PFSK-1 (cell line): Measurements from ENCODE around the gene COX6B1.

Experiments used
- POLR2AphosphoS5 ChIP-seq: IDR thresholded peaks from 2 replicates; pipeline ENCODE4 v1.6.1; 2012; ENCODE audit warnings: low read depth, mild to moderate bottlenecking, control low read depth, low read length, moderate library complexity
- SIN3A ChIP-seq: IDR thresholded peaks from 2 replicates; pipeline ENCODE4 v1.6.1; 2012; ENCODE audit warnings: mild to moderate bottlenecking, low read length, moderate library complexity, borderline replicate concordance; ENCODE audit not compliant: insufficient read depth
- TAF1 ChIP-seq: IDR thresholded peaks from 2 replicates; pipeline ENCODE4 v1.6.1; 2012; ENCODE audit warnings: low read length, control low read depth, borderline replicate concordance; ENCODE audit not compliant: insufficient read depth
- TF ChIP-seq, protein P1 (sequence below), 2 experiments: IDR thresholded peaks; 2 replicates each; pipeline versions ENCODE4 v1.6.1 to v1.8.0; 2011 to 2012; ENCODE audit warnings: low read depth in 2 of 2, low read length in 2 of 2, control low read depth in 1 of 2, inconsistent platforms in 1 of 2, mild to moderate bottlenecking in 1 of 2, moderate library complexity in 1 of 2; ENCODE audit not compliant: insufficient read depth in 1 of 2

- TF ChIP-seq, protein P1, sequence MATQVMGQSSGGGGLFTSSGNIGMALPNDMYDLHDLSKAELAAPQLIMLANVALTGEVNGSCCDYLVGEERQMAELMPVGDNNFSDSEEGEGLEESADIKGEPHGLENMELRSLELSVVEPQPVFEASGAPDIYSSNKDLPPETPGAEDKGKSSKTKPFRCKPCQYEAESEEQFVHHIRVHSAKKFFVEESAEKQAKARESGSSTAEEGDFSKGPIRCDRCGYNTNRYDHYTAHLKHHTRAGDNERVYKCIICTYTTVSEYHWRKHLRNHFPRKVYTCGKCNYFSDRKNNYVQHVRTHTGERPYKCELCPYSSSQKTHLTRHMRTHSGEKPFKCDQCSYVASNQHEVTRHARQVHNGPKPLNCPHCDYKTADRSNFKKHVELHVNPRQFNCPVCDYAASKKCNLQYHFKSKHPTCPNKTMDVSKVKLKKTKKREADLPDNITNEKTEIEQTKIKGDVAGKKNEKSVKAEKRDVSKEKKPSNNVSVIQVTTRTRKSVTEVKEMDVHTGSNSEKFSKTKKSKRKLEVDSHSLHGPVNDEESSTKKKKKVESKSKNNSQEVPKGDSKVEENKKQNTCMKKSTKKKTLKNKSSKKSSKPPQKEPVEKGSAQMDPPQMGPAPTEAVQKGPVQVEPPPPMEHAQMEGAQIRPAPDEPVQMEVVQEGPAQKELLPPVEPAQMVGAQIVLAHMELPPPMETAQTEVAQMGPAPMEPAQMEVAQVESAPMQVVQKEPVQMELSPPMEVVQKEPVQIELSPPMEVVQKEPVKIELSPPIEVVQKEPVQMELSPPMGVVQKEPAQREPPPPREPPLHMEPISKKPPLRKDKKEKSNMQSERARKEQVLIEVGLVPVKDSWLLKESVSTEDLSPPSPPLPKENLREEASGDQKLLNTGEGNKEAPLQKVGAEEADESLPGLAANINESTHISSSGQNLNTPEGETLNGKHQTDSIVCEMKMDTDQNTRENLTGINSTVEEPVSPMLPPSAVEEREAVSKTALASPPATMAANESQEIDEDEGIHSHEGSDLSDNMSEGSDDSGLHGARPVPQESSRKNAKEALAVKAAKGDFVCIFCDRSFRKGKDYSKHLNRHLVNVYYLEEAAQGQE (IDR thresholded peaks at IDR 0.05; ENCODE audit: insufficient read depth in 1 of 2, low read depth in 2 of 2, low read length in 2 of 2): 0 out of 4 replicates have a peak, but pooled peaks of 1 of the 2 experiments have one; percentile 51
- TF ChIP-seq POLR2AphosphoS5 (peak; percentile 59; the same call in 1 of the 2 replicates), SIN3A (peak; percentile 6; the same call in 1 of the 2 replicates), TAF1 (peak; percentile 57; the same call in 1 of the 2 replicates)
These were observed 54.3 kb downstream of the COX6B1 start for GRCh38 chr19:35702223-35703012.
